HepG2 (cell line): ENCODE measurements around the gene MYBPC2. TPM values are rescaled to one million over a fixed set of nuclear protein-coding genes. Genes with fewer than 3 reads are reported as not detected.

Source experiments
- ATAC-seq: fragments of 200-7000 bp; cut with Tn5 transposase; 3 replicates; pipeline ENCODE4 v1.9.1; 2020; ENCODE audit warnings: mild to moderate bottlenecking, moderate library complexity
- BruUV-seq: library from RNA; stranded (reverse); fragments of 400-500 nt; replicated peaks from 2 replicates; lab custom pipeline; 2021; lab: Mats Ljungman, UMichigan
- CTCF ChIA-PET: fragments of 300-600 bp; formaldehyde crosslinking; extraction: SDS; loops from one replicate; lab custom pipeline; 2021; ENCODE audit warnings: low total read pairs, inconsistent platforms, low intra/inter-chr PET ratio; lab: Yijun Ruan, JAX
- POLR2A ChIA-PET: fragments of 350-600 bp; sonication (Branson Sonifier 250); formaldehyde crosslinking; loops from one replicate; lab custom pipeline; 2020; ENCODE audit warnings: antibody characterized with exemption, inconsistent platforms; lab: Yijun Ruan, JAX
- DNase-seq: peaks from one replicate; pipeline ENCODE4 v3.0.0-alpha.2; 2015; ENCODE audit warnings: low spot score
- FAIRE-seq: peaks from 3 replicates; lab custom pipeline; 2011; peaks lifted over from hg19 to GRCh38; lab: Jason Lieb, UNC
- H2AFZ ChIP-seq: one replicate; pipeline ENCODE4 v1.6.1; 2011; ENCODE audit warnings: low read length, inconsistent platforms
- H3K27ac ChIP-seq: fragments of 300-600 bp; 3 replicates; pipeline ENCODE4 v1.8.0; 2011; ENCODE audit warnings: mixed run types, mild to moderate bottlenecking, mixed read lengths, low read length, inconsistent platforms; ENCODE audit not compliant: insufficient read depth; ENCODE audit errors: extremely low read length
- H3K27me3 ChIP-seq, 2 experiments: fragments of 200-600 bp in 1 of 2; 2 replicates in 1 of 2; 3 replicates in 1 of 2; pipeline versions ENCODE4 v1.6.0 to v1.8.0; 2011; ENCODE audit warnings: low read length in 2 of 2, mild to moderate bottlenecking in 2 of 2, moderate library complexity in 2 of 2, inconsistent platforms in 1 of 2; ENCODE audit not compliant: insufficient read depth in 2 of 2, control insufficient read depth in 1 of 2
- H3K36me3 ChIP-seq, 2 experiments: fragments of 200-600 bp in 1 of 2; replicated peaks in 1 of 2; 2 replicates in 1 of 2; 3 replicates in 1 of 2; pipeline versions ENCODE4 v1.5.1 to v1.8.0; 2011; ENCODE audit warnings: low read length in 2 of 2, inconsistent platforms in 1 of 2; ENCODE audit not compliant: insufficient read depth in 2 of 2, control insufficient read depth in 1 of 2
- H3K4me1 ChIP-seq: 2 replicates; pipeline ENCODE4 v1.5.1; 2012; ENCODE audit warnings: low read length, inconsistent platforms; ENCODE audit not compliant: insufficient read depth
- H3K4me2 ChIP-seq: 2 replicates; pipeline ENCODE4 v1.6.0; 2011; ENCODE audit warnings: low read depth, low read length, inconsistent platforms
- H3K4me3 ChIP-seq, 3 experiments: fragments of 200-600 bp in 1 of 3; sonication (generic), shearing (Covaris generic) in 1 of 3; replicated peaks in 1 of 3; 2 replicates each; pipeline ENCODE4 v1.5.1; 2011 to 2016; ENCODE audit warnings: low read length in 3 of 3, inconsistent platforms in 2 of 3, low read depth in 2 of 3, mild to moderate bottlenecking in 2 of 3, control low read depth in 1 of 3, mixed read lengths in 1 of 3; ENCODE audit not compliant: insufficient read depth in 1 of 3
- H3K79me2 ChIP-seq: one replicate; pipeline ENCODE4 v1.6.1; 2011; ENCODE audit warnings: low read length, inconsistent platforms; ENCODE audit not compliant: insufficient read depth
- H3K9ac ChIP-seq: 2 replicates; pipeline ENCODE4 v1.6.0; 2011; ENCODE audit warnings: mild to moderate bottlenecking, low read depth, low read length, inconsistent platforms; ENCODE audit not compliant: insufficient read depth
- H3K9me3 ChIP-seq: 2 replicates; pipeline ENCODE4 v1.5.1; 2012; ENCODE audit warnings: mild to moderate bottlenecking, low read length
- H4K20me1 ChIP-seq: 2 replicates; pipeline ENCODE4 v1.6.0; 2011; ENCODE audit warnings: inconsistent platforms, mild to moderate bottlenecking, low read length, moderate library complexity; ENCODE audit not compliant: insufficient read depth
- CENPT ChIP-seq: sonication (generic); formaldehyde crosslinking; IDR thresholded peaks from 2 replicates; pipeline ENCODE4 v1.8.0; 2022; ENCODE audit warnings: low read depth, mild to moderate bottlenecking, moderate library complexity, missing genetic modification reagents
- ISL2 ChIP-seq: sonication (generic); formaldehyde crosslinking; IDR thresholded peaks from 2 replicates; pipeline ENCODE4 v1.5.0; 2020; ENCODE audit warnings: missing genetic modification reagents
- MIER2 ChIP-seq: IDR thresholded peaks from 2 replicates; pipeline ENCODE4 v1.6.1; 2016; ENCODE audit warnings: missing biosample characterization, missing genetic modification reagents
- RBFOX2 ChIP-seq: fragments of 200-400 bp; formaldehyde crosslinking; IDR thresholded peaks from 2 replicates; pipeline ENCODE4 v1.6.1; 2017; ENCODE audit warnings: low read depth, mild to moderate bottlenecking, low read length
- RELA ChIP-seq: sonication (generic); formaldehyde crosslinking; IDR thresholded peaks from 2 replicates; pipeline ENCODE4 v1.4.0; 2020; ENCODE audit warnings: missing genetic modification reagents
- SAFB2 ChIP-seq: sonication (generic); formaldehyde crosslinking; IDR thresholded peaks from 2 replicates; pipeline ENCODE4 v1.5.1; 2020; ENCODE audit warnings: missing genetic modification reagents, low read depth, mild to moderate bottlenecking, borderline replicate concordance
- SNAPC2 ChIP-seq: sonication (generic); formaldehyde crosslinking; IDR thresholded peaks from 2 replicates; pipeline ENCODE4 v1.8.1; 2022; ENCODE audit warnings: mild to moderate bottlenecking, missing genetic modification reagents
- THRA ChIP-seq: sonication (generic); formaldehyde crosslinking; IDR thresholded peaks from 2 replicates; pipeline ENCODE4 v1.4.0; 2020; ENCODE audit warnings: missing genetic modification reagents, borderline replicate concordance
- TOPORS ChIP-seq: sonication (generic); formaldehyde crosslinking; IDR thresholded peaks from 2 replicates; pipeline ENCODE4 v1.8.0; 2023; ENCODE audit warnings: mild to moderate bottlenecking, missing genetic modification reagents
- ZNF33A ChIP-seq: sonication (generic); formaldehyde crosslinking; IDR thresholded peaks from 2 replicates; pipeline ENCODE4 v1.5.1; 2020; ENCODE audit warnings: missing genetic modification reagents, mild to moderate bottlenecking, moderate library complexity, borderline replicate concordance
- ZNF569 ChIP-seq: sonication (generic); formaldehyde crosslinking; IDR thresholded peaks from 2 replicates; pipeline ENCODE4 v1.5.0; 2020; ENCODE audit warnings: mild to moderate bottlenecking, missing genetic modification reagents, moderate library complexity, borderline replicate concordance
- WGBS: methylation state at CpG from one replicate; pipeline ENCODE4 v1.1.6; 2017; ENCODE audit warnings: low lambda C conversion rate; 5-methylcytosine and 5-hydroxymethylcytosine counted together
- in situ Hi-C: cut with HindIII; loops from 2 replicates; pipeline ENCODE4 v1.10.0; 2017; ENCODE audit warnings: low pct_unique_long_range_greater_than_20kb; ENCODE audit not compliant: extremely low pct_ligation_motif_present
- intact Hi-C: fragments of 100-400 bp; cut with micrococcal nuclease; formaldehyde crosslinking; loops from one replicate; pipeline ENCODE4 v1.10.0; 2022; ENCODE audit not compliant: unreplicated experiment
- polyA plus RNA-seq, 8 experiments: library from polyadenylated mRNA; depleted of rRNA in 3 of 8; stranded (reverse) in 7 of 8; unstranded in 1 of 8; fragments of >200 nt; fragmentation: Illumina TruSeq in 4 of 8; extraction: Trizol in 4 of 8; gene quantifications; 2 replicates each; pipeline versions ENCODE4 v1.2.1 to v1.2.3, GENCODE V29; 2011 to 2016; ENCODE audit warnings: low read depth in 4 of 8, missing spikeins in 1 of 8, mixed read lengths in 1 of 8; ENCODE audit not compliant: insufficient read depth in 1 of 8
- total RNA-seq, 5 experiments: library from RNA; depleted of rRNA; stranded (reverse); fragments of >200 nt; fragmentation: Illumina TruSeq; extraction: Trizol; gene quantifications; 2 replicates each; pipeline ENCODE4 v1.2.3, GENCODE V29; 2016; ENCODE audit warnings: low read depth in 1 of 5
- TF ChIP-seq, protein P1 (sequence below): sonication (generic); formaldehyde crosslinking; conservative IDR thresholded peaks from 2 replicates; pipeline ENCODE4 v1.4.0; 2020; ENCODE audit warnings: missing genetic modification reagents

The MYBPC2 gene
- total and polyA plus RNA-seq, 2 of the 13 experiments (the other 11 are each of a cell fraction or from before 2014, with no cell fraction given): not detected

GRCh38 chr19:50505856-50506611 lies 73.3 kb downstream of the MYBPC2 start (continued):
- TF ChIP-seq ZNF33A (CRISPR knock-in tag) (no peak), ZNF569 (CRISPR knock-in tag) (no peak), RBFOX2 (no peak), TOPORS (CRISPR knock-in tag) (no peak)

DNA sequence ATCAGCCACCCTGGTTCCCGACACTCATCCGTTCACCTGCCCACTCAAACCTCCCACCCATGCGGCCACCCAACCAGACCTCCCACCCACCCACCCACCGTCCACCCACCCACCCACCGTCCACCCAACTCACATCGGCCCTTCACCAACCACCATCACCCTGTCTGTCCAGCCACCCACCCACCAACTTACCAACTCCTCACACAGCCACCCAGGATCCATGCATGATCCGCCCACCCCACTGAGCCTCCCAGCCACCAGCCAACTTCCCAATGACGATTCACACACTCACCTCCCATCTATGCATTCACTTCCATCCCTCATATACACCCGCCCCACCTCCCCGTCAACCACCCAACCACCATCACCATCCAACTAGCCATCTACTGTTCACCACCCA lies 74.0 kb downstream of the MYBPC2 start:
- no TSS peak for BruUV-seq
- no peak overlapping the region for H3K27ac ChIP-seq
- in situ Hi-C loops: no loop called here
- H3K9ac ChIP-seq: no peak overlapping the region
- no peak overlapping the region for H2AFZ ChIP-seq
- CTCF ChIA-PET: no interaction called here
- no peak for TF ChIP-seq MIER2 (CRISPR knock-in tag)
- no peak for TF ChIP-seq THRA (CRISPR knock-in tag)
- no peak for TF ChIP-seq RELA (CRISPR knock-in tag)
- TF ChIP-seq, protein P1, sequence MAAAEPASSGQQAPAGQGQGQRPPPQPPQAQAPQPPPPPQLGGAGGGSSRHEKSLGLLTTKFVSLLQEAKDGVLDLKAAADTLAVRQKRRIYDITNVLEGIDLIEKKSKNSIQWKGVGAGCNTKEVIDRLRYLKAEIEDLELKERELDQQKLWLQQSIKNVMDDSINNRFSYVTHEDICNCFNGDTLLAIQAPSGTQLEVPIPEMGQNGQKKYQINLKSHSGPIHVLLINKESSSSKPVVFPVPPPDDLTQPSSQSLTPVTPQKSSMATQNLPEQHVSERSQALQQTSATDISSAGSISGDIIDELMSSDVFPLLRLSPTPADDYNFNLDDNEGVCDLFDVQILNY (CRISPR knock-in tag): no peak
- TF ChIP-seq CENPT: no peak
- no peak for TF ChIP-seq SNAPC2 (CRISPR knock-in tag)
- no peak for TF ChIP-seq ISL2
- TF ChIP-seq SAFB2: no peak
- TF ChIP-seq, all 625 proteins: peak for 0
- H3K9me3 ChIP-seq: no peaks in the 10 kb centered on the region
- H3K4me1 ChIP-seq: peaks cover 4% of the 10 kb centered on the region; the same call in 1 of the 2 replicates
- ATAC-seq: no peak
- WGBS: 81% methylated on average over 9 of the region's 10 CpGs
- H3K36me3 ChIP-seq: no peaks in the 10 kb centered on the region
- intact Hi-C loops: no loop called here
- no peaks in the 10 kb centered on the region for H3K79me2 ChIP-seq
- no peak overlapping the region for H3K4me3 ChIP-seq
- H4K20me1 ChIP-seq: no peaks in the 10 kb centered on the region
- no peak overlapping the region for H3K4me2 ChIP-seq
- H3K27me3 ChIP-seq: no peaks in the 10 kb centered on the region; a peak in 2 of 5 replicates
- POLR2A ChIA-PET: no interaction called here
- DNase-seq: no peak
- no peak for FAIRE-seq
